Parathyroid adenoma (tissue), 2 donors: Measurements from ENCODE around the gene CDC7.

ENCODE experiments used
- H2AFZ ChIP-seq: fragments of 300-600 bp; sonication (generic); one replicate; pipeline ENCODE4 v1.7.0; 2017; ENCODE audit warnings: antibody characterized with exemption, mild to moderate bottlenecking
- H3K27ac ChIP-seq: fragments of 300-600 bp; sonication (generic); one replicate; pipeline ENCODE4 v1.7.0; 2017
- H3K27me3 ChIP-seq: fragments of 300-600 bp; sonication (generic); one replicate; pipeline ENCODE4 v1.7.0; 2017; ENCODE audit warnings: low read length; ENCODE audit not compliant: control insufficient read depth, insufficient read depth
- H3K36me3 ChIP-seq: fragments of 300-600 bp; sonication (generic); one replicate; pipeline ENCODE4 v1.7.0; 2017; ENCODE audit warnings: low read length; ENCODE audit not compliant: control insufficient read depth, insufficient read depth
- H3K4me1 ChIP-seq: fragments of 300-600 bp; sonication (generic); one replicate; pipeline ENCODE4 v1.7.0; 2017; ENCODE audit warnings: control low read depth
- H3K4me2 ChIP-seq: fragments of 300-600 bp; sonication (generic); one replicate; pipeline ENCODE4 v1.7.0; 2017; ENCODE audit warnings: low read length
- H3K4me3 ChIP-seq: fragments of 300-600 bp; sonication (generic); one replicate; pipeline ENCODE4 v1.7.0; 2017; ENCODE audit warnings: low read depth, low read length
- H3K79me2 ChIP-seq: fragments of 300-600 bp; sonication (generic); one replicate; pipeline ENCODE4 v1.7.0; 2017; ENCODE audit warnings: control low read depth
- H3K9ac ChIP-seq: fragments of 300-600 bp; sonication (generic); one replicate; pipeline ENCODE4 v1.7.0; 2017; ENCODE audit warnings: mild to moderate bottlenecking
- H3K9me3 ChIP-seq: fragments of 300-600 bp; sonication (generic); one replicate; pipeline ENCODE4 v1.7.0; 2017; ENCODE audit warnings: low read length; ENCODE audit not compliant: control insufficient read depth
- TF ChIP-seq, protein P1 (sequence below): fragments of 300-600 bp; sonication (generic); IDR thresholded peaks from one replicate; pipeline ENCODE4 v1.7.0; 2017; ENCODE audit warnings: antibody characterized with exemption, mild to moderate bottlenecking
- donor health status: primary hyperparathyroidism.

Gene CDC7

DNA sequence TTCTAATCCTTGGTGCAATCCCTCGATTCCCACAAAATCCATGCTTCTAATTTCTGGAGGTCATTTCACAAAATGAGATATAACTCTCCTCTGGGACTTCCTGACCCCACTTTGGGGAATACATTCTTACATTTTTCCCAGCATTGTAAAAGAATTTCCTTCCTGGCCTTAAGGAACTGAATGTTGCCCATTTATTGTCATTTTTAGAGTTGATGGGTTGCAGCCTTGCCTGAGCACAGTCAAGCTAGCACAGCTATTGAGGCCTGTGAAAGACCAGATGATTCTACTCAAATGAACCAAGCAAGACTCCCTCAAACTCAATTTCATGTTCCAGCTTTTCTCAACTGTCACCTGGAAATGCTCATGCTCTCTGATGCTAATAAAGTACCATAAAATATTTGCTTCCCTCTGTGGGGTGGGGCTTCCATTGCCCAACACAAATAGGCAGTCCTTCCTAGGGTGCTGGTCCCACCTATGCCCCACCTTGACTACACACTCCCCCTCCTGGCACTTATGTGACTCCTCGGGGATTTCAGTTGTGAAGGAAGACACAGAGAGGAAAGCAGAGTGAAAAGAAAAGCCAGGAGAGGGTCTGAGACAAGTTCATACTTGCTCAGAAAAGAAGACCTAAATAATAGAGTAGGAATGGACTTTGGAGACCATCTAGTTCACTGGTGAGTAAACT is 24.0 kb upstream of the CDC7 start:
- Histone ChIP-seq H2AFZ (no peak overlapping the region), H3K27me3 (no peaks in the 10 kb centered on the region), H3K4me1 (no peaks in the 10 kb centered on the region), H3K79me2 (no peaks in the 10 kb centered on the region), H3K9me3 (no peaks in the 10 kb centered on the region), H3K4me3 (no peak overlapping the region), H3K9ac (no peak overlapping the region), H3K27ac (no peak overlapping the region), H3K4me2 (no peak overlapping the region), H3K36me3 (no peaks in the 10 kb centered on the region)
- TF ChIP-seq, protein P1, sequence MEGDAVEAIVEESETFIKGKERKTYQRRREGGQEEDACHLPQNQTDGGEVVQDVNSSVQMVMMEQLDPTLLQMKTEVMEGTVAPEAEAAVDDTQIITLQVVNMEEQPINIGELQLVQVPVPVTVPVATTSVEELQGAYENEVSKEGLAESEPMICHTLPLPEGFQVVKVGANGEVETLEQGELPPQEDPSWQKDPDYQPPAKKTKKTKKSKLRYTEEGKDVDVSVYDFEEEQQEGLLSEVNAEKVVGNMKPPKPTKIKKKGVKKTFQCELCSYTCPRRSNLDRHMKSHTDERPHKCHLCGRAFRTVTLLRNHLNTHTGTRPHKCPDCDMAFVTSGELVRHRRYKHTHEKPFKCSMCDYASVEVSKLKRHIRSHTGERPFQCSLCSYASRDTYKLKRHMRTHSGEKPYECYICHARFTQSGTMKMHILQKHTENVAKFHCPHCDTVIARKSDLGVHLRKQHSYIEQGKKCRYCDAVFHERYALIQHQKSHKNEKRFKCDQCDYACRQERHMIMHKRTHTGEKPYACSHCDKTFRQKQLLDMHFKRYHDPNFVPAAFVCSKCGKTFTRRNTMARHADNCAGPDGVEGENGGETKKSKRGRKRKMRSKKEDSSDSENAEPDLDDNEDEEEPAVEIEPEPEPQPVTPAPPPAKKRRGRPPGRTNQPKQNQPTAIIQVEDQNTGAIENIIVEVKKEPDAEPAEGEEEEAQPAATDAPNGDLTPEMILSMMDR, result no peak

DNA sequence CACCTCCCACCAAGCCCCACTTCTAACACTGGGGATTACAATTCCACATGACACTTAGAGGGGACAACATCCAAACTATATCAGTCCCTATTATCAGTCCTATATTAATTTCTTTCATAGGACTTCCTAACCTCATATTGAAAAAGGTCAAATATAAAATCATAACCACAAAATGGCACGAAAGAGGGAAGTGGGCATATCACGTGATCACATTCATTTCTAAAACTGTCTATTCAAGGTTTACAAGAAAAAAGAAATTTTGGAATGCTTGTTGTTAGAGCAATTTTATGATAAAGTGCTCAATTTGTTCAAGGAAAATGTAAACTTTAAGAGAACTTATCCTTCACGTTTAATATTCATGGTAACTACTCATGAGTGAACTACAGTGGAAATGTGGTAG is 13.2 kb upstream of the CDC7 start:
- H3K9ac ChIP-seq, result no peak overlapping the region
- H3K27me3 ChIP-seq, result no peaks in the 10 kb centered on the region
- H3K4me1 ChIP-seq, result no peaks in the 10 kb centered on the region
- H3K36me3 ChIP-seq, result no peaks in the 10 kb centered on the region
- no peaks in the 10 kb centered on the region for H3K79me2 ChIP-seq
- H3K4me2 ChIP-seq, result no peak overlapping the region
- no peaks in the 10 kb centered on the region for H3K9me3 ChIP-seq
- no peak overlapping the region for H3K4me3 ChIP-seq
- no peak overlapping the region for H3K27ac ChIP-seq
- no peak overlapping the region for H2AFZ ChIP-seq
- TF ChIP-seq, protein P1, result no peak

- H3K9ac ChIP-seq, result no peak overlapping the region
- H3K4me1 ChIP-seq, result no peaks in the 10 kb centered on the region
- no peak overlapping the region for H3K27ac ChIP-seq
- no peak overlapping the region for H2AFZ ChIP-seq
- no peaks in the 10 kb centered on the region for H3K36me3 ChIP-seq
- no peak overlapping the region for H3K4me2 ChIP-seq
- H3K27me3 ChIP-seq, result no peaks in the 10 kb centered on the region
- H3K9me3 ChIP-seq, result no peaks in the 10 kb centered on the region
- no peak overlapping the region for H3K4me3 ChIP-seq
- H3K79me2 ChIP-seq, result no peaks in the 10 kb centered on the region
- TF ChIP-seq, protein P1, result no peak
Observed at GRCh38 chr1:91490501-91490900, 10.2 kb upstream of the CDC7 start.

GRCh38 chr1:91498035-91498434 is 2.6 kb upstream of the CDC7 start:
- TF ChIP-seq, protein P1, result no peak
- no peak overlapping the region for H3K27ac ChIP-seq
- H3K79me2 ChIP-seq, result no peaks in the 10 kb centered on the region
- no peaks in the 10 kb centered on the region for H3K27me3 ChIP-seq
- no peaks in the 10 kb centered on the region for H3K36me3 ChIP-seq
- H3K4me3 ChIP-seq, result no peak overlapping the region
- H3K9me3 ChIP-seq, result no peaks in the 10 kb centered on the region
- H3K4me1 ChIP-seq, result no peaks in the 10 kb centered on the region
- no peak overlapping the region for H2AFZ ChIP-seq
- no peak overlapping the region for H3K9ac ChIP-seq
- H3K4me2 ChIP-seq, result no peak overlapping the region
